Islet precursor cell (in vitro differentiated cells): ENCODE results near the gene HPSE.
A peak's percentile ranks its signal among the peaks of the same experiment; 100 is the strongest.
"Not testable (repeated sequence)": the region's sequence is repeated elsewhere in the genome, so short reads cannot be mapped to it uniquely, and the experiment has no call there.

Source experiments
- DNase-seq: peaks from one replicate; pipeline ENCODE4 v3.0.0-alpha.2; 2018

HPSE gene

GRCh38 chr4:83281307-83281706, 53.3 kb downstream of the HPSE start:
- DNase-seq: no peak

GRCh38 chr4:83276299-83277040, 58.2 kb downstream of the HPSE start:
- no peak for DNase-seq

- DNase-seq: not testable (repeated sequence)
Measured at GRCh38 chr4:83273926-83274325, 60.7 kb downstream of the HPSE start.

GRCh38 chr4:83272900-83273299, 61.7 kb downstream of the HPSE start:
- no peak for DNase-seq

GRCh38 chr4:83269256-83269655, 65.4 kb downstream of the HPSE start:
- DNase-seq: no peak

- no peak for DNase-seq
Measured at GRCh38 chr4:83268491-83268890, 66.2 kb downstream of the HPSE start.

GRCh38 chr4:83267830-83268475, 66.7 kb downstream of the HPSE start:
- no peak for DNase-seq

GRCh38 chr4:83267121-83267829, 67.4 kb downstream of the HPSE start:
- no peak for DNase-seq

GRCh38 chr4:83266689-83267088, 68.0 kb downstream of the HPSE start:
- DNase-seq: no peak

- DNase-seq: no peak
Measured at GRCh38 chr4:83263106-83263505, 71.5 kb downstream of the HPSE start.

GRCh38 chr4:83262682-83263081, 72.0 kb downstream of the HPSE start:
- no peak for DNase-seq

GRCh38 chr4:83261307-83261706, 73.3 kb downstream of the HPSE start:
- no peak for DNase-seq

GRCh38 chr4:83259586-83259985, 75.1 kb downstream of the HPSE start:
- no peak for DNase-seq

GRCh38 chr4:83258461-83258860, 76.2 kb downstream of the HPSE start:
- DNase-seq: no peak

GRCh38 chr4:83257811-83258210, 76.8 kb downstream of the HPSE start:
- DNase-seq: no peak

GRCh38 chr4:83255584-83255983, 79.1 kb downstream of the HPSE start:
- DNase-seq: no peak

- DNase-seq: peak; percentile 86
Measured at GRCh38 chr4:83252782-83253405, 81.8 kb downstream of the HPSE start.

GRCh38 chr4:83251447-83251830, 83.2 kb downstream of the HPSE start:
- DNase-seq: no peak

- DNase-seq: no peak
Measured at GRCh38 chr4:83250687-83251446, 83.8 kb downstream of the HPSE start.

- DNase-seq: no peak
Measured at GRCh38 chr4:83248486-83248885, 86.2 kb downstream of the HPSE start.

- no peak for DNase-seq
Measured at GRCh38 chr4:83247415-83248357, 87.0 kb downstream of the HPSE start.
